NCI-H1930 (cell line): ENCODE data around the gene RRN3.
"Not testable (repeated sequence)": the region's sequence is repeated elsewhere in the genome, so short reads cannot be mapped to it uniquely, and the experiment has no call there.

Experiments
- DNase-seq, 2 experiments: peaks; one replicate each; lab custom pipeline; 2025; lab: John Stamatoyannopoulos, UW

Gene RRN3

DNA sequence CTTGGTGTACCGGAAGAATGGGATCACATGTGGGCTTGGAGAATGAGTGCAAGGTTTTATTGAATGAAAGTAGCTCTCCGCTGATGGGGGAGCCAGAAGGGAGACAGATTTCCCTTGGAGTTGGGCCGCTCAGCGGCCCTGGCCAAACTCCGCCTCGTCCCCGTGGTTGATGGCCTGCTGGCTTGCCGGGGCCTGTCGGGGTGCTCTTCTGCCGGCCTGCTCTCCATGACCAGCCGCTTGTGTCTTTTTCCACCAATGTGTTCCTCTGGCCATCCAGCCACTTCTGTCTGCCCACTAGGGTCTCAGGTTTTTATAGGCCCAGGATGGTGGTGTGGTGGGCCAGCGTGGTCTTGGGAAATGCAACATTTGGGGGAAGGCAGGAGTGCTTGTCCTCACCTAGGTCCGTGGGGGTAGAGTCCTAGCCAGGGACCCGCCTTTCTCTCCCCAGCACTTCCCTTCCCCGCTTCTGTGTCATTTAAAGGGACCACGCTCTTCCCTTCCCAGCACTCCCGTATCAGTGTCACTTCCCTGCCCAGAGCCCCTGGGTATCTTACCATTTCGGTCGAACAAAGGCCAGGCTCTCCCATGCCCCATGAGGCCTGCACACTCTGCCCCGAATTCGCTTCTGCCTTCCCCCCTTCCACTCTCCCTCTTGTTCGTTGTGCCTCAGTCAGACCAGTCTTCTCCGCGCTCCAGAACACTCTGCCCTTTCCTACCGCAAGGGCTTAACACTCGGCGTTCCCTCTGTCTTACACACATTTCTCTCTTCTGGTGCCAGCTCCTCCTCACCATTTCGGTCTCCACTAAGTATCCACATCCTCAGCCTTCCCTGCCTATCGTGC lies 66.3 kb downstream of the RRN3 start:
- not testable (repeated sequence) for DNase-seq

DNA sequence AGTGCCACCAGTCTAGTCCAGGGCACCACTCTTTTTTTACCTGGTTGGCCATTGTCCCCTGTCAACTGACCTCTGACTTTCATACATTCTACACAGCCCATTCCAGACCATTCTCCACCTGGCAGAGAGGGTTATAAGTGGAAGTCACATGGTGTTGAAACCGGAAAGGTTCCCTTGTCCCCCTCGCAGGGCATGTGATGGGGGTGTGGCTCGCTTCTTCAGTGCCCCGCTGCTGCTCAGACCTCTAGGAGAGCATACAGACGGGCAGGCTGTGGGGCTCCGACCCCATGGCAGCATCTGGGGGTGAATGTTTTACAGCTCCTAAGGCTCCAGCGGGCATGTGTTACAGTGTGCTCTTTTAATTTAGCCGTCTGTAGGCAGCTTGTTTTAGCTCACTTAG lies 67.0 kb downstream of the RRN3 start:
- not testable (repeated sequence) for DNase-seq

DNA sequence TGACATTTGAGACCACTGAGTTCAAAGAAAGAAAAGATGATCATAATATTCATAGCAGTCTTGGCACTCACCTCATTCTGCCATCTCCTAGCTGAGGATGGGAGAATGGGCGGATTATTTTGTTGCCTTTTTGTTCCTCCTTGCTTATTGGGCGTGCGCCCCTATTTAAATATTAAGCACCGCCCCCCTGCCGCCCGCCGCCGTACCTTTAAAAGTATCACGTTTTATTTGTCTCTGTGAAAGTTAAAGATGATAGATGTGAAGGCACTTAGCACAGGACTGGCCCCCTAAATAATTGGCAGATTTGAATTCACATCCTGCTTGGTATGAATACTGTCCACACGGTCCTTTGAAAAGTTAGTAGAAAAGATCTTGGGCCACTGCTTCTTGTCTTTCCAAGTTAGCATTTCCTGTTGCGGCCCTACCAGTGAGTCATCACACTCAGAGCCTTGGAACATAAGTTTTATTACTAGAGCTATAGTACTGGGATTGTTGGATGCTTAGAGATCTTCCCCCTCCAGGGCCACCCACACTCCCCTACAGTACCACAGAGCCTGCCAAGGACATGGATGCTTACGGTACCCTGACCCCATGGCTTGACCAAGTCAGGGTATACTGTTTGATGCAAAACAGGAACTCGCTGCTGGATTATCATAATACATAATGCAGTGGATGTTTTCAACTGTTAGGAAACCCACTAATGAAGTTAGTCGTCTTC lies 68.7 kb downstream of the RRN3 start:
- not testable (repeated sequence) for DNase-seq

DNA sequence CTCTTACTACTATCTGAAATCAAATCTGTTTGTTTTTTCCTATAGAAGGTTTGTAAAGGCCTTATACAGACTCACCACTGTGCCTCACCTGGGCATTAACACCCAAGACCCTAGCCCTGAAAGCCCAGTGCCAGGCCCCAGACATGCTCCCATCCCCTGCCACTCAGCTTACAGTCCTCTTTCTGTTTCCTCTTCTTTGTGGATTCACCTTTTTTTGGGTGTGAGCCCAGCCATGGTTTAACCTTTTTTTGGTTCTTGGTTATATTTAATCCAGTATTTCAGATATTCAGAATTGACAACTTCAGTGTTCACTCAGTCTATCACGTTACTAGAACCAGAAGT lies 69.2 kb downstream of the RRN3 start:
- DNase-seq = not testable (repeated sequence)

DNA sequence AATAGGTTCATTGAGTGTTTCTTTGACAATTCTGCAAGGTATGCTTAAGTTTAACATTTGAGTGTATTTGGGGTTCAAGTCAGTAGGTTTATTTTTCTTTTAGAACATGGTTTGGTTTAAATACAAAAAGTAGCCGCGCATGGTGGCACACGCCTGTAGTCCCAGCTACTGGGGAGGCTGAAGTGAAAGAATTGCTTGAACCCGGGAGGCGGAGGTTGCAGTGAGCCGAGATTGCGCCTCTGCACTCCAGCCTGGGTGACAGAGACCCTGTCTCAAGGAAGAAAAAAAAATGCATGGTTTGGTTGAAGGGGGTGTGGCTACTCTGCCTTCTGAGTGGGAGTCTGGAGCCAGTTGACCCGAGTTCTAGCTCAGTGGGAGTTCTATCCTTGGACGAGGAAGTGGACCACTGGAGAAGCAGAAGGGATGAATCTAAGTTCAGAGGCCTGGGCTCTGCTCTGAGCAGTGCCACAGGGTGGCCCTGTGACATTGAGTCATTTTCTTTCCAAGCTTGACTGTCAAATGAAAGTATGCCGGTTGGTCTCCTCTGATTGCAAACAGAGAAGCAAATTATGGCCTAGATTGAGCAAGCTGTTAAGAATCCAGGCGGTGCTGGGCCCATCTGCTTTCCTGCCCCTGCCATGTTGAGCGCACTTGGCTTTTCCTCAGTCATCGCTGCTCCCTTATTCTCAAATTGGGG lies 70.5 kb downstream of the RRN3 start:
- DNase-seq = not testable (repeated sequence)

DNA sequence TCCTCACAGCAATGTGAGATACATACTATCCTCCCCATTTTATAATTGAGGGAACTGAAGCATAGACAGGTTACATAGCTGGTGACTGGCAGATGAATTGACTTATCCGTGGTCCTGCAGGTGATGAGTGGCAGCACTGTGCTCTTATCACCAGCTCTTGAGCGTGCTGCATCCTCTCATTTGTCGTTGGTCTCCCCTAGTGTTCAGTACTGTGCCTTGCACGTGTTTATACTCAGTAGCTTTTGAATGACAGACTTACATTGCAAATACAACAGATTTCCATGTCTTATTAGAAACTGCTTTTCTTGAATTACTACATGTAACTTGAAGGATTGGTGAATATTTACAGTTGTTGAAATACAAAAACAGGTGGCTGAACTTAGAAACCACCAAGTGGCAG lies 71.9 kb downstream of the RRN3 start:
- DNase-seq = not testable (repeated sequence)

DNA sequence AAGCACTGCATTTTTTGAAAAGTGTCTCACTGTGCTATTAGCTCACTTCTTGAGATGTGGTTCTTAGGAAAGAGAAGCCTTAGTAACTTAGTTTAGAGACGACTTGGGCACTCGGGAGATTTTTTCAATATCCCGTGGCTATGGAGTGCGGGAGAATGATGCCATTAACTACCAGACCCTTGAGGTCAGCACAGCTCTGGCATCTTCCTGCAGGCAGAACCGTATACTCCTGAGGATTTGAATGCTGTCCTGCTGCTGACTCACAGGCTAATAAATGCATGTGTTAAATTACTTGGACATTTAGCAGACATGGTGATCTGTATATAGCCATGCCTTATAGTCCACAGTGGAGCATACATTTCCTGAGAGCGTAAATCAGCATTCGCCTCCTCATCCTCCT lies 72.6 kb downstream of the RRN3 start:
- not testable (repeated sequence) for DNase-seq

DNA sequence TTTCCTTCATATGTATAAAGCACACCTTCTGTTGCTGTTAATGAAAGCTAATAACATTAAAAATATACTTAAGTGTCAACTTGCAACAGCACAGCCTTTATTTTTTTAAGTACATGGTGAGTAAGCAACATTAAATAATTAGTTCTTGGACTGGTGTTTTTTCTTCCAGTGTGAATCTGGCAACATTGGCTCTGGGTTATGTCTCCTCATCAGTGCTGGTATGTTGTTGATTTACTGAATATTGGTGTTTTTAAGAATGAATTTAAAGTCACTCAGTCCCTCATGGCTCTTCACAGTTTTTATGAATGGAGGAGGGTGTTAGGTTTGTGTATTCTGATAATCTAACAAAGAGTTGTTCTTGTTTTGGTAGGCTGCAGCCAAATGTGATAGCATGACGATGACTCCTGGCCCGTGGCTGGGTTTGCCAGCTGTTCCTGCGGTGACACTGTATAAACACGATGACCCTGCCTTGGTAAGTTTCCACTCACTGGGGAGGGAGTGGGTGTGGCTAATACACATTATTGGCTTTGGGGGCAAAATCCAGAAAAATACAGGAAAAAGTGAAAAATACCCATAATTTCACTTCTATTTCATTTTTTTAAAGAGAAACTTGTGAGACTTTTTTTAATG lies 77.0 kb downstream of the RRN3 start:
- not testable (repeated sequence) for DNase-seq

DNA sequence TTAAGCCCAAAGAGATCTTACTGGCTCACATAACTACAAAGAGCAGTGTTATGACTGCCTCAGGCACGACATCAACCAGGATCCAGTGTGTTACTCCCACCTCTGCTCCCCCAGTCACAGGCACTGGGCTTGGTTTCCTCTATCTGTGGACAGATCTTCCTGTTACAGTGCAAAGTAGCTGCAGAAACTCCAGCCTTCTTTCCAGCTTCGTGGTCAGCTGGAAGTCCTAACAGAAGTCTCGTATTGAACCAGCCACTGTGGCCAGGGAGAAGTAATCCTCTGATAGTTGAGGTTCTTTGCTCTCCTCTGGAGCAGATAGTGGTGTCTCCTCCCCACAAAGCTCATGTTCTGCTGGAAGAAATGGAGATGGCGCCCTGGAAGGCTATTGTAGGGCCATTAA lies 77.7 kb downstream of the RRN3 start:
- DNase-seq = not testable (repeated sequence)

DNA sequence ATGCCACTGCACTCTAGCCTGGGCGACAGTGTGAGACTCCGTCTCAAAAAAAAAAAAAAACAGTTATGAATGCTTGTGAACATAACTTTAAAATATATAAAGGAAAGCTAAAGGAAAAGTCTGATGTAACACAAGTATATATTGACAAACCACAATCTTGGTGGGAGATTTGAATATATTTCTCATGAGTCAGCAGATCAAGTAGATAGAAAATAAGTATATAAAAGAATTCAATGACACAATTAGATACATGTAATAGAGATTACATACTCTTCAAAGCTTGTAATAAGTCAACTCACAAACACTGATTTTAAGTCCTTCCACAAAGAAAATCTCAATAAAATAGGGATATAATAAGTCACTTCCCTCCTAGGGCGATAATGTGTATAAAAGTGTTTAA lies 78.4 kb downstream of the RRN3 start:
- DNase-seq = not testable (repeated sequence)

DNA sequence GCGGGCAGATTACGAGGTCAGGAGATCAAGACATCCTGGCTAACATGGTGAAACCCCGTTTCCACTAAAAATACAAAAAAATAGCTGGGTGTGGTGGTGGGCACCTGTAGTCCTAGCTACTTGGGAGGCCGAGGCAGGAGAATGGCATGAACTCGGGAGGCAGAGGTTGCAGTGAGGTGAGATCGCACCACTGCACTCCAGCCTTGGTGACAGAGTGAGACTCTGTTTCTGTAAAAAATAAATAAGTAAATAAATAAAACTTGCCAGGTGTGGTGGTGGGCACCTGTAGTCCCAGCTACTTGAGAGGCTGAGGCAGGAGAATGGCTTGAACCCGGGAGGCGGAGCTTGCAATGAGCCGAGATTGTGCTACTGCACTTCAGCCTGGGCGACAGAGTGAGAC lies 81.1 kb downstream of the RRN3 start:
- DNase-seq = not testable (repeated sequence)
